Anterior cingulate cortex (tissue), 58 donors: ENCODE measurements around the gene MAGI1.
A peak's percentile ranks its signal among the peaks of the same experiment; 100 is the strongest.

Source experiments
- DNase-seq, 58 donors: peaks; one replicate each; lab custom pipeline; 2025; lab: John Stamatoyannopoulos, UW

MAGI1 gene

GRCh38 chr3:66017084-66017483 lies 21.6 kb downstream of the MAGI1 start:
- DNase-seq = peak in 1 of 58 donors; percentile 11

GRCh38 chr3:66015841-66016240 lies 22.9 kb downstream of the MAGI1 start:
- no peak for DNase-seq

- DNase-seq = no peak
Observed at GRCh38 chr3:66014651-66015050, 24.1 kb downstream of the MAGI1 start.

DNA sequence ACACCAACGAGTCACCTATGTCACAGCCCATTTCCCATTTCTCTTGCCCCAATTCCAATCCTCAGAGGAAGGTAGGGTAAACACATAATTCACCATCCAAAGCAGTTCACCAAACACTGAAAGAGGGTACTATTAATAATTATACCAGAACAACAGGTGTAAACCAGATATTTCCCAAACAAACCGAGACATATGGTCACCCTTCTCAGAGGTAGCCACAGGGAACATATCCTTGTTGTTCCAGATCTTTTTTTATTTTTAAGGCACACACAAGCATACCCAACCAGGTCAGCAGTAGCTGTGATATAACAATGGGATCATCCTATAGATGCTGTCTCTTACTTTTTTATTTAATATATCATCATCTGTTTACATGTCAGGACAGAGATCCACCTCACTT lies 24.7 kb downstream of the MAGI1 start:
- DNase-seq = no peak

DNA sequence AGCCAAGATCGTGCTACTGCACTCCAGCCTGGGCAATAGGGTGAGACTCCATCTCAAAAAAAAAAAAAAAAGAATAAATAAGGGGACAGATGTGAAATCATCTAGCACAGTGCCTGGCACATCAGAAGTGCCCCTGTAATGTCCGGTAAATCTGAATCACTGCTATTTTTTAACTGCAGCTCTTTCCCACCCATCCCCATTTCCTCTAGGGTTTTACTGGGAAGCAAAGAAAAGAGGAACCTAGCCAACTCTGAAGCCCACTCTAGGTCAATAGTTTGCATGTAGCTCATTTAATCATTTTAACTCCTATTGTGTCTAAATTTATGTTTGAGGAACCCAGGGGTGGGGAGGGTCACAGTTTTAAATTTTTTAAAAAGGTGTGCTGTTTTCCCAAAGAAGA lies 26.0 kb downstream of the MAGI1 start:
- no peak for DNase-seq

DNA sequence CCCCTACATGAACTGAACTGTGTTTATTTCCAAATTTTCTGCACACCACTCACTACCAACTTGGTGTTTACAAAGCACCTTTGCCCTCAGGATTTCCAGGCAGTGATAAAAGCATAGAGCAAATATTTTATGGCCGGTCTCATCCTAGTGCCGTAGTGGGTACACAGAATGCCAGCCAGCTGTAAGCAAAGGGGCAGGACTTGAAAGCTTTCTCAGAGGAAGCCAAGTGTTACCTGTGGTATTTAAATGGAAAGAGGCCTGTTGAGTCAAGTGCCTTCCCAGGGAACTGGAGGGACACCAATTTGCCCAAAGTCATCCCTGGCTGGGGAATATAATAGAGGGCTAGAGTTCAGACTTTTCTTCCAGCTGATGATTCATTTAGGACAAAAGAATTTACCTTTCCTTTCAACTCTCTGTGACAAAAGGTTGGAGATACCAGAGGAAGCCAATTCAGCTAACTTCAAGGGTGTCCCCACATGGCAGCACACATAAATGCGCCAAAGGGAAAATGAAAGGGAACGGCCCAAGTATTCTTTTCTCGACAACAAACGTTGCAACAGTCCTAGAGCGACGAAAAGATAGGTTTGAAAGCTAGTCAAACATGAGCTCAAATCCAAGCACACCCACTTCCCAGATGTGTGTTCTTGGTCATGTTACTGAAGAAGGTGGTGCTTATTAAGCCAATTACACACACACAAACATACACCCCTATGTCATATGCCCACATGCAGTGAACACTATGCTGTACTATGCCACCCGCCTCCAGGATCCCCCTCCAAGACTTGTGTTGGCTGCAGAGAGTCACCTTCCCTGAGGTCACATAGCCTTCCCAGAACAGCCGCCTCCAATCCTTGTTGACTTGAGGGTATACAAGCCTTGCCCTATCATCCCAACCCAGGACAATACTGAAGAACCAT lies 27.7 kb downstream of the MAGI1 start:
- DNase-seq = no peak

GRCh38 chr3:66010348-66010738 lies 28.4 kb downstream of the MAGI1 start:
- no peak for DNase-seq

DNA sequence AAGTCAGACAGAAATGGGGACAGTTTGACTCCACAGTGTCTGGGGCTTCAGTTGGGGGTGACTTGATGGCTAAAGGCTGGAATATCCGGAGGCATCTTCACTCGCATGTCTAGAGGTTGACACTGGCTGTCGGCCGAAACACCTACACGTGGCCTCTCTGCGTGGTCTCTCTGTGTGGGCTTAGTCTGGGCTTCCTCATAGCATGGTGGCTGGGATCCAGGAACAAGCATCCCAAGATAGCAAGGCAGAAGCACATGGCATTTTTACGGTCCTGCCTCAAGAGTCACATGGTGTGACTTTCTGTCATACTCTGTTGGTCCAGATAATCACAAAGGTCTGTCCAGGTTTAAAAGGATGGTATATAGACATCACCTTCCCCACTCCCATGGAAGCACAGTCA lies 34.5 kb downstream of the MAGI1 start:
- DNase-seq = peak in 2 of 58 donors; percentile 3 to 4

DNA sequence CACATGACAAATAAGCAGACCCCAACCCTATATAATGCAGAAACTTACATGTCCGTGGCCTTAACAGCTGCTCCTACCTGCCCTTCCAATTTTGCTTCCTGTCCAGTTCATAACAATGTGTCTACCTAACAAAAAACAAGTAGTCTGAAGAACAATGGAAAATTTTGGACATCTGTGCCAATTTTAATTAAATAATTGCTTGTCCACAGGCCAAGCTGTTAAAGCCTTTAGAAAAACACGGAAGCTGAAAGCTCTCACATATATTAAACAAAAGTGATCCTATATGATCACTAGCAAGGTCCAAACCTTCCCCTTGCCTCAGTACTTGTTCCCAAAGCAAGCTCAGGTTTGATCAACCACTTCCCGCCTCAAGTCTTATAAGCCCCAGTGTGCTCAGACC lies 37.1 kb downstream of the MAGI1 start:
- no peak for DNase-seq

GRCh38 chr3:66000506-66000905 lies 38.2 kb downstream of the MAGI1 start:
- DNase-seq = no peak

GRCh38 chr3:65999606-66000005 lies 39.1 kb downstream of the MAGI1 start:
- DNase-seq = no peak

DNA sequence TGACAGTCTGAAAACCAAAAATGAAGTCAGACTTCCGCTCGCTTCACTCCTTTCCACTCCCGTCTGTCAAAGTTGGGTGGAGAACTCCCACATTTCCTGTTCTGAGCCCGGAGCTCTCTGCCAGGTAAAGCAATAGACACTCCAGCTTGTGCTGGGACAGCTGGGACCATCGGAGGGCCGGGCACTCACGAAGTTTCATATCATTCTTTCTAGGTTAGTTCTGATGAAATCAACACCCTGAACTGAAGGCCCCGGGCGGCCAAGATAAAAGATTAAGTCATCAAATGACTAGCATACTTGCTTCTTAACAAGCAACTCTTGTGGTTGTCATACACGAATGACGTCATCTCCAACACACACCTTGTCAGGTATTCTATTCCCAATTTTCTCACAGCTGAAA lies 42.1 kb downstream of the MAGI1 start:
- peak in 1 of 58 donors; percentile 17 for DNase-seq

GRCh38 chr3:65995515-65995914 lies 43.2 kb downstream of the MAGI1 start:
- no peak for DNase-seq

DNA sequence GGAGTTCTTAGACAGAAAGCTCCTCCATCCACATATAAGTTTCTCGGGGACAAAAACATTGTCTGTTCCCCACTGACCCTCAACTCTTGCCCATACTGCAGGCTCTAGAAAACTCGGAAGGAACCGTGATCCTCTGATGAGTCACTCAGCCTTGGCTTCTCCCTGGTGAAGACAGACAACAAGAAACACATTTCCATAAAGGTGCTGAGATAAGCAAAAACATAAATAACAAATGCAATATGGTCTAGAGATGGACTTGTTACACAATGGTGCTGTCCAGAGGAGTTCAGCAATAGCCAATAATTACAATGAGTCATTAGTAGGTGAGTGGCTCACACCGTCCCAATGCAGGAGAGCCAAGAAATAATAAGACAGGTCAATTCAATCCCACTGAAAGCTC lies 43.7 kb downstream of the MAGI1 start:
- DNase-seq = no peak

GRCh38 chr3:65993134-65993900 lies 45.4 kb downstream of the MAGI1 start:
- no peak for DNase-seq

DNA sequence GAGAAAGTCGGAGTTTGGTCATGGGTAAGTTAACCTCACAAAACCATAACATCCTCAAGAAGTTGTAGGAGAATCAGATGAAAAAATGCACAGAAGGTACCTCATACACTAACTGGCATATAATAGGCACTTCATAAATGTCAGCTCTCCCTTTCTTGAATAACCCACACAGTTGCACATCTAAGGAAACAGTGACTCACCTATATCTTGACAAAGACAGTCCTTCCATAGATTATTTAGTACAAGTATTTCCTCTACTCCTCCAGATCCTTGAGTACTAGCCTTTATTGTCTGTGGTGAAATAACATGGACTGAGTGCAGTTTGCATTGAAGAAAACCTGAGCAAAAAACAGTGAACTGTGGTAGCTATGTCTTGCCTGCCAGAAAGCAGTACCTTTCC lies 46.6 kb downstream of the MAGI1 start:
- no peak for DNase-seq

DNA sequence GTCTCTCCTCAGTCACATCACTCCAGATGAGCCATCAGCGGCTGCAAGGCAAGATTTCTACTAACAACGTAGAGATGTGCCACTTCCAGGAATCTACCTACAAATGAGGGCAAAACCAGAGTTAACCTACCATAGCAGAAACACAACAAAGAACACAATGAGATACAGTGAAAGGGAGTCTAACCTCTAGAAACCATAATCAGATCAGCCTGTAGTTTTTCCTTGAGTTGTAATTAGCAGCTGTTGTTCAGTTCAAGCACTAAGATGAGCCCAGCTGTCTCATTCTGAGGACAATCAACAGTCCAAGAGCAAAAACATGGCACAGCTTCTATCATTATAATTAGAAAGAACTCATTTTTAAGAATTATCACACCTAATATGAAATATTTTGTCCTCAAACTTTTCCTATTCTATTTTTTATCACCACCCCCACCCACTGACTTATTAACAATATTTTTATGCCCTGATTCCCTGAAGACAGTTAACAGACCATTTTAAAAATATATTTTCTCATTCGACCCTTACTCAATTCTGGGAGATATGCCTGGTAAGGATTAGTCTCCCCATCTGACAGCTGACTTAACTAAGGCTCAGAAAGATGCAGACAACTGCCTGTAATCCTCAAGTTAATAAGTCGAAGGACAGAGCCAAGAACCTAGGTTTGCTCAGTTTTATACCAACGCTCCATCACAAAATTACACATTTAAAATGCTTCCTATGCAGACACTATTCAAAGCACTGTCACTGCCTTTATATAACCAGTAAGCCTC lies 50.1 kb downstream of the MAGI1 start:
- DNase-seq = no peak

- DNase-seq = no peak
Observed at GRCh38 chr3:65986285-65986684, 52.4 kb downstream of the MAGI1 start.

DNA sequence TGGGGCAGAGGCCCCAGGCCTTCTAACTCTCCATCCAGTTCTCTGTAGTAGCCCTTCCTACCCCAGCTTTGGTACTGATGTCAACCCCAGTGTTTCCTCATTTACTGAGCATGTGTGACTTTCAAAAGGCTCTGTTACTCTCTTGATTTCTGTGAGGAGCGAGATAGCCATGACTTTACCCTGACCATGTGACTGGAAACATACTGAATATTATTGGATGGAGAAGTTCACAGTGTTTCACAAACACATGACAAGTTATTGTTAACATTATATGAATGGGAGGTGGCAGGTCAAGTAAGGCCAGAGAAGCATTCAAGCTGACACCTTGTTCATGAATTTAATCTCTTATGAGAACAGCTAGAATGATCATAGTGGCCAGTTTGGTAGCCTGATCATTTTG lies 53.7 kb downstream of the MAGI1 start:
- DNase-seq = no peak

DNA sequence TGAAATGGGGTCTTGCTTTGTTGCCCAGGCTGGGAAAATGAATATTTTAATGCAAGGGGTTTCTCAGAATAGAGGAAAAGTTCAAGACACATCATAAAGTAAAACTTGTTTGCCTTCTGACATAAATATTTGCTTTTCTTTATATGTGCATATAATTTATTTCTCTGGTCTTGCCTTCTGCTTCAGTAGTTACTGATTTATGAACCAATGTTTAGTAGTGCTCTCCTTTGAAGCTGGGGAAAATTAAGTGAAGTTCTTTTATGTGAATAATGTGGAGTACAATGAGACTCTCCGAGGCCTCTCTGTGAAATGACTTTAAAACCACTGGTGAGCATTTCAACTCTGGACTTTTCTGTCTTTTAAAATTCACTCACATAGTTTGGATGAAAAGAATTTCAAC lies 55.6 kb downstream of the MAGI1 start:
- no peak for DNase-seq

- DNase-seq = peak in 3 of 58 donors; percentile 4 to 23 (median 17)
Observed at GRCh38 chr3:65979731-65980130, 59.0 kb downstream of the MAGI1 start.
